ENCODE results near the gene CAMK2A.

GRCh38 chr5:150305095-150305494 lies 15.5 kb upstream of the CAMK2A start:
- TF ChIP-seq POLR2A (IDR thresholded peaks at IDR 0.05; ENCODE audit: low read depth, low read length) (no peak), POLR2AphosphoS5 (IDR thresholded peaks at IDR 0.05; ENCODE audit: low read depth, low read length) (no peak), TAF1 (IDR thresholded peaks at IDR 0.05; ENCODE audit: borderline replicate concordance, low read depth, low read length) (no peak)

All from GM12892 (cell line).